AG08396 (cell line): ENCODE results near the gene FOXL3.
A peak's percentile ranks its signal among the peaks of the same experiment; 100 is the strongest.
"Not testable (repeated sequence)": the region's sequence is repeated elsewhere in the genome, so short reads cannot be mapped to it uniquely, and the experiment has no call there.

Experiments
- DNase-seq: peaks from one replicate; pipeline ENCODE4 v3.0.0; 2012; ENCODE audit warnings: low spot score, mixed read lengths

FOXL3 gene

DNA sequence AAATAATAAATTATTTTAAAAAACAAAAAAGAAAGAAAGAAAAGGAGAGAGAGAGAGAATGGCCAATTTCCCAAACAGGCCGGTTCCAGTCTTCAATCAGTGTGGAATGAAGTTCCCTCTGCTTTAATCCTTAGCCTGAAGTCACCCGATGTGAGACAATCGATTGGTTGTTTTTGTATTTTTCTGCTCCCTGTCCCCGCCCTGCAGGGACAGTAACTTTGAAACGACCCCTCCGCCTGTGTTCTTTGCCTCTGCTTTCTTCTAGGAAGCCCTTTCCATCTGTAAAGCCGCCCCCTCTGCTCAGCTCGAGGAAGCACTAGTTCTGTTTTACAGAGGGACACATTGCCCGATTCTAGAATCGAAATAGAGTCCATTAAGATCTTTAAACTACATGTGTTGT lies 33.4 kb downstream of the FOXL3 start:
- DNase-seq, result no peak

DNA sequence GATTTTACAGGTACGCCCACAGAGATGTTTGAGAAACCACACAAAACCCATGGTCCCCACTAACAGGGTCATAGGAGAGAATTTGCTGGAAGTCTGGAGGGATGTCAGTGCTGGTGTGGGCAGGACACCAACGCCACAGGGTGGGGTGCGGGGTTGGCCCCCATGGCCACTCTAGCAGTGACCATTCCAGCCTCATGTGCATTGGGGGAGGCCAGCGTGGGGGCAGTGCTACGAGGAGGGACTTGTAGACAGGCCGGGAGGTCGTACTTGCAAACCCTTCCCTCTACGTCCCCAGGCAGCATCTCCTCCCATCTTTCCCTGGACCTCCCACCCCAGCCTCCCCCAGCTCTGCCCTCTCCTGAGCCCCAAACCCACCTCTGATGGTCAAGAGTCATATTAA lies 34.0 kb downstream of the FOXL3 start:
- no peak for DNase-seq

DNA sequence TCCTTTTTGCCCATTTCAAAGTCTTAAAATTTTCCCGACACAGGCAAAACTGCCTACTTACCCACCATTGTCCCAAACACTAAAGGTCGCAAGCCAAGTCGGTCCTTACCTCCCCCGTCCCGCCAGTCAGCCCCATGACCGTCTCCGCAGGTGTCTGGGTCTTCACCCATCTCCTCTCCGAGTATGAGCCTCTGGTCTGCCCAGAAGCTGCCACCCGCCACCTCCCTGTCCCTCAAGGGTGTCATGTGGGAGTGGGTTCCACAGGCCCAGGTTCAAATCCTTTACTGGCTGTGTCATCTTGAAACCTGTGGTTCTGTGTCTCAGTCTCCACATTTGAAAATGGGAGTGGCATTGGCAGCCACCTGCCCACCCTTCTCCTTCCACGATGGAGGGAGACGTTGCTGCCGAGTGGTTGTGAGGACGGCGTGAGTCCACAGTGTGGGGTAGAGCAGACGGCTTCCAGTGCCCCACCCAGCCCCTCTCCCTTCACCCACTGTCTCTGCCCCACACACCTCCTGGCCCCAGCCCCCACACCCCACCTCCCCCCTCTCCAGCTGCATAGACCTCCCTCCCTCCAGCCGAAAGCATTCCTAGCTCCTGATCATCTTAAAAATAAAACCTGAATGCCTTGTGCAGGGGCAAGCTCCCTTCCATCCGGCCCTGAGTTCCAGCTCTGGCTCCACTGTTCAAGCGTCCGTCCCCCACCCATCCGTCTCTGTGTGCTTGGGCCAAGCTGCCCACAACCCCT lies 35.3 kb downstream of the FOXL3 start:
- DNase-seq, result no peak

DNA sequence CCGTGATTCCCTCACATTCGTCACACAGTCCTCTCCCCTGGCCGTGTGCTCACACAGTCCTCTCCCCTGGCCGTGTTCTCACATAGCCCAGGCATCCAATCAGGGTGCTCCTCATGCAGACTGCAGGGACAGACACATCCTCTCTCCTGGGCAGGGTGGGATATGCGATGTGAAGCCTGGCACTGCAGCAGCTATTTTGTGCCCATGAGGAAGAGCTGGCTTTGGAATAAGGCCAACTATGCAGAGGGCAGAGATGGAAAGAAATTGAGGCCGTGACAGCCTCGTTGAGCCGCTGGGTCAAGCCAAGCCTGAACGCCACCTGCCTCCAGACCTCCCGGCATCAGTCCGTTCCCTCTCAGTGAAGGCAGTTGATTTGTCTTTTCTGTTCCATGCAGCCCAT lies 35.8 kb downstream of the FOXL3 start:
- DNase-seq, result no peak

DNA sequence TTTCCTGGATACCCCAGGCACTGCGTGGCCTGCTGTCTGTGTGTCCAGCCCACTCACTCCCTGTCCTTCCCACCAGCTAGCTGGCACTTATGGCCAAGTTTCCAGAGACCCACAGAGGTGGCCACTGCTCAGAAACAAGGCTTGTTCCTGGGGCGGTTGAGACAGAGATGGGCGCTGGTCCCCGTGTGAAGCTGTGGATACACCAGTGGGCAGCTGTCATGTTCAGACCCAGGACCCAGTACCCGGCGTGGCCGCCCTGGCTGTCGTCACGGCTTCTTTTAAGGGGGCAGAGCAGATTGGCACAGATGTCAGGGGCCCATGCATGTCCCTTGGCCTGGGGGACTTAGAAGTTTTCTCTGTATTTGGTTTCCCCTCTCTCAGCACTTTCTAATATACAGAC lies 36.3 kb downstream of the FOXL3 start:
- no peak for DNase-seq

DNA sequence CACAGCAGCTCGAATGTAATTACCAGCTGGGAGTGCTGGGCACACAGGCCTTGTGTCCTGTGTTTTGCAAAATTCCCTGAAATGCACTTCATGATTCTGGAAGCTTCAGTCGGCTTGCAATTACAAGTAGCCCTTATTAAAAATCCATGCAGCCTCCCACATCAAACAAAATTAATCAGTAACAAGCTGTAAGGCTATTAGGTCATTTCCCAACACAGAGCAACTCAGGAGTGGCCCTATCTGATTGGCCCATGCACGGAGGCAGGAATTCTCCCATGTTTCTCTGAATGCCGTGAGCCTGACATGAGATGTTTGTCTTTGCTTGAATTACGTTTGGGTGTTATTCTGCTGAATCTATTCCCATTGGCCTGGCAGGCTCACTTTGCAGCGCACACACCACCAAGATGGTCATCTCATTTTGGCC lies 36.9 kb downstream of the FOXL3 start:
- DNase-seq, result peak; percentile 44

DNA sequence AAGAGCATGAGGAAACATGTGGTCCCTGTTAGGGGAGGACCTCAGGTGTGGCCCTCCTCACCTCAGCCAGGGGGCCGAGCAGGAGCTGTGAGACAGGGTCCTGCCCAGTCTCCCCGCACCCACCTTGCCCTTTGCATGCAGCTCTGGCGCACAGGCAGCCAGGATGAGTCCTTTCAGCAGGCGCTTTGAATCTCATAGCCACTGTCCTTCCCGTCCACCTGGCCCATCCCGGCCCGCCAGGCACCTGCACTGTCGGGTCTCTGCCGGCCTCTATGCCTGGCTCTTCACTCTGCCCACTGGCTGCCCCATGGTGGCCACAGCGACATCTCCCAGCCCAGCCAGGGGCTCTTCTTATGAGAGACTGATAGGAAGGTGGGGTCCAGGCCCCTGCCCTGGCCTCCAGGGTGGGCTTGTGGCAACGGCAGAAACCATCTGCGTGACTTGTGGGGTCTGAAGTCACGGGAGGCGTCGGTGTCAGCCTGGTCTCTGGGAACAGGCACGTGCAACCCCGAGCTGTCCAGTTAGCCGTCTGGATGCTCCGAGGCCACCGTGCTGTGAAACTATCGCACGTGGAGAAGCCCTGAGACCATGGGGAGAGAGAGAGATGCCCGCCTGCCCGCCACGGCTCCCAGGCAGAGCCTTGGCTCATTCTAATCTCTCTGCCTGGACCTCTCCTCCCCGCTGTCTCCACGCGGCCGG lies 37.4 kb downstream of the FOXL3 start:
- DNase-seq, result no peak

DNA sequence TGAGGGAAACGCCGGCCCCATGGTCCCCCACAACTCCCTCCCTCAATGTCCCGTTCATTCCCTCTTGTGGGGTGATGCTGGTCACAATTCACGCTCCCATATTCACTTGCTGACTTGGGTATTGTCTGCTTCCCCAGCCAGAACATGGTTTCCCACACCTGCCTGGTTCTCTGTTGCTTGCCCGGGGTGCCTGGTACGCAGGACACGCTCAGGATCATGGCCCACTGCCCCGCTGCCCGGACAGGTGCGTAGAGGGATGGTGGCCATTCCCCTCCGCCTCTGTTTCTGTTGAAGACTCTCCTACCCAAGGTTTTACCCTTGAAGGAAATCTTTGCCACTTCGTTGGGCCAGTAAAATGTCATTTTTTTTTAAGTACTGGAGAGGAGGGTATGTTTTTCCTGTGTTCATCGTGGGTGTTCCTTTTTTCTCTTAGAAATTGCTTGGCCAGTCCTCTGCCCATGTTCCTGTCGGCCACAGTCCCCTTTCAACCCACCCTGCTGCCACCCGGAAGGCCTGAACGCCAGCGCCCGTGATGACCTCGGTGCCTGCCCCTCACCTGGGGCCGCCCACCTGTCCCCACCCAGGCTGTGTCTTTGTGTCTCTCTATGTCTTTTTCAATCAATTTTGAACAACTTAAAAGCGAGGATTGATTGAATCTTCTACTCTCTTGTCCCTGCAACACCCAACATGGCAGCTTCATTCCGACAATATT lies 38.2 kb downstream of the FOXL3 start:
- no peak for DNase-seq

DNA sequence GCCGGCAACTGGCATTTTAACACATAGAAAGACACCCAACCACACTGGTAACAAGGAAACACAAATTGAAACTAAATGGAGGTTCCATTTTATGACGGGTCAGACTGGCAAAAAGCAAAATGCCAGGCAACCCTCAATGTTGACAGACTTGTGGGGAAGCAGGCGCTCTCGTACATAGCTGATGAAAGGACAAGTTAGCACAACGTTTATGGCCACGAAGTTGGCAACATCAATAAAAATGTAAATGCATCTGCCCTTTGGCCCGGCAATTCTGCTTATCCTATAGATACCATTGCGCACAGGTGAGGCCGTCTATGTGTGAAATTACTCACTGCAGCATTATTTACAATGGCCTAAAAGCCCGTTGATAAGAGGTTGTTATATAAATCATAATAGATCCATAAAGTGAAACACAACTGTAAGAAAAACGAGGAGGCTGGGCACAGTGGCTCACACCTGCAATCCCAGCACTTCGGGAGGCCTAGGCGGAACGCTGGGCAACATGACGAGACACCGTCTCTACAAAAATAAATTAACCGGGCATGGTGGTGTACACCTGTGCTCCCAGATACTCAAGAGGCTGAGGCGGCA lies 39.8 kb downstream of the FOXL3 start:
- no peak for DNase-seq

DNA sequence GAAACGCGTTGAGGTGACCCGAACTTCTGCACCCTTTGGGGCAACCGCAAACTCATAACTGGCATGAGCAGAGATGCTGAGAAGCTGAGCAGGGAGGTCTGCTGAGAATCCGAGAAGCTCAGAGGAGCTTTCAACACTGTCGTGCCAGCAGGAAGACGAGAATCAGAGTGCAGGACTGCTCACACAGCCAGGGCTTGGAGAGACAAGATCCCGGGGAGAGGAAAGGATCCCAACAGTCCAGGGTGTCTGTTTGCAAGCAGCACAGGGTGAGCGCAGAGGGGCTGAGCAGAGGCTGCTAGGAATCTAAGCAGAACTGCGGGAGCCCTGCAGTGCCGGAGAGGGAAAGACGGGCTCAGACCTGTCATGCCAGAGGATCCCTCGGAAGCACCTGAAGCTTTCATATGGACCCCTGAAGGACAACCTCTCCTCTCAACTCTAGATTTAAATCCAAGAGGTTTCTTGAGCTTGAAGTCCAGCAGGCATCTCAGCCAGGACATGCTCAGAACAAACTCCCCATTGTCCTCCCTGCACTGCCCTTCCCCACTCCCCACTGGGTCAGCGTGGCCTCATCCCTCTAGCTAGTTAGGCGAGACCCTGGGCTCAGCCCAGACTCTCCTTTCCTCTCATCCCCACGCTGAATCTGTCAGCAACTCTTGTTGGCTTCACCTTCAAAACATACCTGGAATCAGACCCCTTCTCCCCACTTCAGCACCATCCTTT lies 40.7 kb downstream of the FOXL3 start:
- no peak for DNase-seq

DNA sequence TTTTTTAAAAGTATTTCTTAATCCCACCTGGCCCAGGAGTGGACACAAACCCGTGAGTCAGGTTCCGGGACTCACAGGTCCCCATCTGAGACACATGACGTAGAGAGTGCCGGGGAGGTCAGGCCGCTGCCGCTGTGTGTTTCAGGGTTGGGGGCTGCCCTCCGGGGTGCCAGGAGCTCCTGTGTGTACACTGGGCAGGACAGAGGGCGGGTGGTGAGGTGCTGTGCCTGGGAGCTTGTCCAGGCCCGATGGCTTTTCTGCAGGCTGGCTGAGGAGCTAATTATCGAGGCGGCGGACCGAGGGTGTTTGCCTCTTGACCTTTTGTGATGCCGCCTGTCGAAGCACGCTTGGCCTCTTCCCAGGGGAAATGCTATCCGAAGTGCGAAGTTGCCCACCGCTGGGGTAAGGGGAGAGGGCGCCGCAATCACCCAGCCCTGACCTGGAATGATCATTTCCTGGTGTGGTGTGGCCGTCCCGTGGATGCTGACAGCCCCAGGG lies 42.1 kb downstream of the FOXL3 start:
- no peak for DNase-seq

DNA sequence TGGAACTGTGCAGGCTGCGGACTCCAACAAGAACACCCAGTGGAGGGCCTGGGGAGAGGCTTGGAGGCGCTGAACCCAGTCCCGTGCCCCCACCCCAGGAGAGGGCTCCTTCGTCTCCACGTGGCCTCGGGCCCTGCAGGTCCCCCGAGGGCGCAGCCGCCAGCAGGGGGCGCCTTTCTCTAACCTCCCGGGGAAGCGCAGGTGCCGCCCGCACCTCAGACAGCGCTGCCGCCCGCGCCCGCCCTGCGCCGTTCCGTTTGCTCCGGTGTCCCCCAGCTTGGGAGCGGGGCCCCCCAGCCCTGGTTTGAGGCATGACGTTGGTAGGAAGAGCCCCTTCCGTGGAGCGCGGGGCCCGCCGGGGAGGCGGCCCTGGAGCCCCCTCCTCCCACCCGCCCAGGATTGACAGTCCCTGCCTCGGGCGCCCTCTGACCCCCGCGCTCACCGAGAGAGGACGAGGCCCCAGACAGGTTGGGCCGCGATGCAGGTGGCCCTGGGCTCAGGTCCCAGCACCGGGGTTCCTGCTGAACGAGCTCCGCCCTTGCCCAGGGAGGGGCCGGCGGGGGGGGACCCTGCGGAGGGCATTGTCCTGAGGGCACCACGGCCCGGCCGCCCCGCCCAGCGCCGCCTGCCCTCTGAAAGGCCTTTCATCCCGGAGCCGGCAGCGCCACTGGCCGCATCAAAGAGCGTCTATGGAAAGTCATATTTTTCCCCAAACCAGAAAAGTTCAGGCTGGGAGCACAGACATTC lies 42.8 kb downstream of the FOXL3 start:
- peak; percentile 85 for DNase-seq

DNA sequence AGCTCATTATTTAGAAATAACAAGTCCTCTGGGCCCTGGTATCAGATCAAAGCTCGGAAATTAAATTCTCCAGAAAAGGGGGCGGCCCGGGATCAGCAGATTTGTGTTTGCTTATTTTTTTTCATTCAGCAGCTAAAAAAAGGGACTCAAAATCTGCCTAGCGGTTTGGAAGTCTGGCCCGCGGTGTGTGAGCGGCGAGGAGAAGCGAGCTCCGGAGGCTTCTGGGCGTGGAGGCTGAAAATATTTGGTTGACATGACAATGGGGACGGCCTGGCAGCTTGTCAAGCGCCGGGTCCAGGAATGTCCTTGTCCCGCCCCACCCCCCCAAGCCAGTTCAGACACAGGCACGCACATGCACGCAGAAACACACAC lies 43.4 kb downstream of the FOXL3 start:
- peak; percentile 63 for DNase-seq

DNA sequence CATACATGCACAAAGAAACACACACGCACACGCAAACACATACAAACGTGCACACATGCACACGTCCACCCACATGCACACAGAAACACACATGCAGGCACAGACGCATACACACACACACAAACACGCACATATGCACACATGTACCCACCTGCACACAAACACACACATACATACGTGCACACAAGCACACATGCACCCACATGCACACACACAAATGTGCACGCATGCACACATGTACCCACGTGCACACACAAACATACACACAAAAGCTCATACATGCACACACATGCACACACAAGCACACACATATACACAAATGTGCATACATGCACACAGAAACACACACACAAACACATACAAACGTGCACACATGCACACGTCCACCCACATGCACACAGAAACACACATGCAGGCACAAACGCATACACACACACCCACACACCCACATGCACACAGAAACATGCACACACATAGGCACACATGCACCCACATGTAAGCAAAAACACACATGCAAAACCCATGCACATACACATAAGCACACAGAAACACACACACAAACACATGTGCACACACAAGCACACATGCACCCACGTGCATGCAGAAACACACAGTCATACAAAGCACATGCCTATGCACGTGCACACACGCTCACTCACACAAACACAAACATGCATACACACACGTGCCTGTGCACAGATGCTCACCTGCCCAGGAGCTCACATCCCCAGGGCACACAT lies 44.8 kb downstream of the FOXL3 start:
- no peak for DNase-seq

DNA sequence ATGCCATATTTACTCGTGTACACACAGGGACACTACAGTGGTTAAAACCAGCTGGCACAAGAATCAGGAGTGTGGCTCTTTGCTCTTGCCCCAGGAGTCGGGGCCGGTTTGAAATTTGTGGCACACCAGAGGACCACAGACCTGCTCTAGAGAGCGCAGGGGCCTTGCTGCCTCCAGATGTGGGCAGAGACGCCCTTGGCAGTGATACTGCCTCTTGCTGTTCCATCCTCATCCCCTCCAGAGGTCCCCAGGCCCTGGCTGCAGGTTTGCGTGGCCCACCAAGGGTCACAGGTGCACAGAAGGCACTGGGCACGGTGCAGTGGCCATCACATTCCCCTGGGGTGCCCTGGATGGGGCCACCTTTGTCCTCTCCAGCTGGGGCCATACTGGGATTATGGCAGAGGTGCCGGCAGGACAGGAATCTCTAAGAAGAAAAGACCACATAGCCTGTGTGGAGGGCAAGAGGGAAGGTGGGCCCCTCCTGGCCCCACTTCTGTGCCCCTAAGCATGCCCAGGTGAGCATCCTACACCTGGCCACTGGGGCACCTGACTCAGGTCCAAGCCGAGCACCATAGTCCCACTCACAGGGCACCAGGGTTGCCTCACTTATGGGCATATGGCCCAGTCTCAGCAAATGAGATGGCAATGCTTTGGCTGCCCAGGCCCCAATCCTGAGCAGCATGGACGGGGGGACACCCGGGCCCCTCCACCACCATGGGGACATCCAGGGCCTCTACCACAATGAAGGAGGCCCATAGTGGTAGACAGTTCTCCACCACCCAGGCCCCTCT lies 45.6 kb downstream of the FOXL3 start:
- DNase-seq, result no peak

DNA sequence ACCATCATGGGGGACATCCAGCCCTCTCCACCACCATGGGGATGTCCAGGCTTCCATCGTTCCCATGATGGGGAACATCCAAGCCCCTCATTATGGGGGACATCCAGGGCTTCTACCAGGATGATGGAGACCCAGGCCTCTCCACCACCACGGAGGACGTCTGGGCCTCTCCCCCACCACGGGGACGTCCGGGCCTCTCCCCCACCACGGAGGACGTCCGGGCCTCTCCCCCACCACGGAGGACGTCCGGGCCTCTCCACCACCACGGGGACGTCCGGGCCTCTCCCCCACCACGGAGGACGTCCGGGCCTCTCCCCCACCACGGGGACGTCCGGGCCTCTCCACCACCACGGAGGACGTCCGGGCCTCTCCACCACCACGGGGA lies 46.2 kb downstream of the FOXL3 start:
- DNase-seq, result not testable (repeated sequence)

DNA sequence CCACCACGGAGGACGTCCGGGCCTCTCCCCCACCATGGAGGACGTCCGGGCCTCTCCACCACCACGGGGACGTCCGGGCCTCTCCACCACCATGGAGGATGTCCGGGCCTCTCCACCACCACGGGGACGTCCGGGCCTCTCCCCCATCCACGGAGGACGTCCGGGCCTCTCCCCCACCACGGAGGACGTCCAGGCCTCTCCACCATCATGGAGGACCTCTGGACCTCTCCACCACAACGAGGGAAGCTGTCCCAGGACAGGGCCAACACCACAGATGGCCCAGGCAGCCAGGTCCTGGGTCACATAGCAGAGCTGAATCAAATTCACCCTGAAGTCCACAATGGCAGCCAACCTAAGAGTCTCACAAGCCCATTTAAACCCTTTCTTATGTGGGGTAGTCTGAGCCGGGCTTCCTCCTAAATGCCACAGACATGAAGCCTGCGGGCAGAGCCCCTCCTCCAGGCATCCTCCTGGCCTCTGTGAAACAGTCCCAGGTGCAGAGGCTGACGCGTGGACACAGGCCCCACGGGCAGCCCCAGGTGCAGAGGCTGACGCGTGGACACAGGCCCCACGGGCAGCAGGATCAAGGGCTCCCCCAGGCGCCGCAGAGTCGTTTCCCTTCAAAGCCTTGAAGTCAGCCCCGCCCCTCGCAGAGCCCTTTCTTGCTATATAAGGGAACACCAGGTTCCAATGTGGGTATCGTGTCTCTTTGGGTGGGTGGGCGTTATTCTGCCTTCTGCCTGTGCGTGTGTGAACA lies 47.0 kb downstream of the FOXL3 start:
- no peak for DNase-seq

DNA sequence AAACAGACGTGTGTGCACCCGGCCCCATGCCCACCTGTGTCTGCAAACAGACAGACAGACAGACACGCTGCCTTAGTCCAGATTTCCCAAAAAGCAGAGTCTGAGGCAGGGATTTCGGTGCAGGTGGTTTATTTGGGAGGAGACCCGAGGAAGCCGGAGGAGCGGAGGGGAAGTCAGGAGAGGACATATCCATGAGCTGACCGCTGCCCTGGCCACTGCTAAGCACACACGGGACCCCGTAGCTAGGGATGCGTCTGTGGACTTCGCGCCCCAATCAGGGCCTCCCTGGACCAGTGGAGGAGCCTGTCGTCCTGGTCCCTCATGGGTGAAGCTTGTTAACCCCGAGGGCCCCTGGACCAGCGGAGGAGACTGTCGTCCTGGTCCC lies 47.6 kb downstream of the FOXL3 start:
- no peak for DNase-seq
